HG03135 (cell line): Measurements from ENCODE around the gene HAPLN3.

Source experiments
- ATAC-seq: cut with Tn5 transposase; IDR thresholded peaks from one replicate; pipeline ENCODE4 v1.9.1; 2021; ENCODE audit warnings: mild to moderate bottlenecking, moderate library complexity; ENCODE audit not compliant: unreplicated experiment

The HAPLN3 gene

GRCh38 chr15:88912500-88912921 lies 17.2 kb upstream of the HAPLN3 start:
- no peak for ATAC-seq

GRCh38 chr15:88911766-88912118 lies 16.4 kb upstream of the HAPLN3 start:
- no peak for ATAC-seq

GRCh38 chr15:88909956-88910831 lies 14.8 kb upstream of the HAPLN3 start:
- no peak for ATAC-seq

- ATAC-seq = no peak
Observed at GRCh38 chr15:88908697-88909621, 13.6 kb upstream of the HAPLN3 start.

GRCh38 chr15:88908123-88908522 lies 12.8 kb upstream of the HAPLN3 start:
- no peak for ATAC-seq

GRCh38 chr15:88907111-88907510 lies 11.8 kb upstream of the HAPLN3 start:
- no peak for ATAC-seq

- no peak for ATAC-seq
Observed at GRCh38 chr15:88906551-88906950, 11.2 kb upstream of the HAPLN3 start.

- no peak for ATAC-seq
Observed at GRCh38 chr15:88906130-88906529, 10.8 kb upstream of the HAPLN3 start.

- no peak for ATAC-seq
Observed at GRCh38 chr15:88905576-88905975, 10.2 kb upstream of the HAPLN3 start.

- peak; percentile 64 for ATAC-seq
Observed at GRCh38 chr15:88904624-88905327, 9.4 kb upstream of the HAPLN3 start.

GRCh38 chr15:88904257-88904623 lies 8.9 kb upstream of the HAPLN3 start:
- ATAC-seq = no peak

- ATAC-seq = no peak
Observed at GRCh38 chr15:88902846-88903245, 7.5 kb upstream of the HAPLN3 start.

- no peak for ATAC-seq
Observed at GRCh38 chr15:88902221-88902835, 7.0 kb upstream of the HAPLN3 start.

GRCh38 chr15:88901508-88902220 lies 6.3 kb upstream of the HAPLN3 start:
- no peak for ATAC-seq

- no peak for ATAC-seq
Observed at GRCh38 chr15:88900982-88901418, 5.7 kb upstream of the HAPLN3 start.

GRCh38 chr15:88900309-88900981 lies 5.1 kb upstream of the HAPLN3 start:
- ATAC-seq = no peak

GRCh38 chr15:88899251-88899650 lies 3.9 kb upstream of the HAPLN3 start:
- ATAC-seq = no peak

GRCh38 chr15:88898736-88899135 lies 3.4 kb upstream of the HAPLN3 start:
- ATAC-seq = no peak

GRCh38 chr15:88897456-88898194 lies 2.3 kb upstream of the HAPLN3 start:
- ATAC-seq = peak; percentile 57
